Right kidney (tissue), 1 donor: ENCODE data around the gene TRAF7.

Source experiments
- DNase-seq: peaks from one replicate; pipeline ENCODE4 v3.0.0-alpha.2; 2016

Gene TRAF7

GRCh38 chr16:2165861-2166260 lies 10.3 kb downstream of the TRAF7 start:
- no peak for DNase-seq

GRCh38 chr16:2166263-2167067 lies 10.9 kb downstream of the TRAF7 start:
- DNase-seq: no peak

DNA sequence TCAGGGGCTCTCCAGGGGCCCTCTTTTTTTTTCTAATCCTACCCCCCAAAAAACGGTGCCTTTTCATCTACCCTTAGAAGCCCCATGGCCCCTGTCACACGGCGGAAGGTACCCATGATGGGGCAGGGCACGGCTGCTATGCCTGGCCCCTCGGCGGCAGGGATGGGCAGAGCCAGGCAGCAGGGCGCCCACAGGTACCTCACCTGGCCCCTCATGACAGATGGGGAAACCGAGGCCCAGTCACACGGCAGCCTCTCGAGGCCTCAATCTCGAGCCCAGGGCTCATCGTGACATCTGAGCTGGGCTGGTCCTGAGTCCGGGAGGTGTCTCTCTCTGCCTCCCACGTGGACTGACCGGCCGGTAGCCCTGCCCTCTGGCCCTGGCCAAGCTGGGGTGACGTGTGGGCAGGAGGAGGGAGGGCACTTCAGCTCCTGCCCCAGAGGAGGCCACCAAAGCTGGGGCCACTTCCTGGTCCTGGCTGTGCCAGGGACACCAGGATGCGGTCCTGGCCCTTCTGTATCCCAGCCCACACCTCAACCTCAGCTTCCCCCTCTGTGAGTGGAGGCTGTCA lies 11.6 kb downstream of the TRAF7 start:
- DNase-seq: no peak

- no peak for DNase-seq
Measured at GRCh38 chr16:2170080-2170479, 14.5 kb downstream of the TRAF7 start.

DNA sequence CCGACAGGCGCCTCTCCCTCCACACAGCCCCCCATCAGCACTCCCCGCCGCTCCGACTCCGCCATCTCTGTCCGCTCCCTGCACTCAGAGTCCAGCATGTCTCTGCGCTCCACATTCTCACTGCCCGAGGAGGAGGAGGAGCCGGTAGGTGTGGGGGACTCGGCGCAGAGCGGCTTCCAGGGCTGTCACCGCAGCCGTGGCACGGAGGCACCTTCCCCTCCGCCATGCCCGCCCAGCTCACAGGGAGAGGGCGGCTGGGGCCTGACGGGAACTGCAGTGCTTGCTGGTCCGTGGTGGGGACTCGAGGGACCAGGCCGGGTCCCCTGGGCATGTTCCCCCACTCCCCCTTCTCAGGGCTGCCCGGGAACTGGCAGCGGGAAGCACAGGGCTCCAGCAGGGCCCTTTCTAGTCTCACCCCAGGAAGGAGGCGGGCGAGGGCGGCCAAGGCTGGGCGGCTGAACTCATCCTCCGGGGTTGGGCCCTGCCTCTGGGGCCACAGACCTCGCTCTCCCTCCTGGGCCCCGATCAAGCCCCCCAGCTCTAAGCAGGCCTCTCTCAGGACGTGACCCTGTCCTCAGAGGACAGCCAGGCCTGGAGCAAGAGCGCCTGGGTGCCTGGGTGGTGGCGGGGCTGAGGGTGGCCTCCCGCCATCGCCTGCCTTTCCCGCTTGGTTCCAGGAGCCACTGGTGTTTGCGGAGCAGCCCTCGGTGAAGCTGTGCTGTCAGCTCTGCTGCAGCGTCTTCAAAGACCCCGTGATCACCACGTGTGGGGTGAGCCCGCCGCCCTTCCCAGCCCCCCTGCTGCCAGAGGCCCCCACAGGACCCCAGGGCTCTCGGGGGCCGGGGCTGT lies 15.2 kb downstream of the TRAF7 start:
- DNase-seq: no peak

GRCh38 chr16:2171601-2172178 lies 16.1 kb downstream of the TRAF7 start:
- no peak for DNase-seq

- DNase-seq: no peak
Measured at GRCh38 chr16:2172688-2173335, 17.2 kb downstream of the TRAF7 start.

DNA sequence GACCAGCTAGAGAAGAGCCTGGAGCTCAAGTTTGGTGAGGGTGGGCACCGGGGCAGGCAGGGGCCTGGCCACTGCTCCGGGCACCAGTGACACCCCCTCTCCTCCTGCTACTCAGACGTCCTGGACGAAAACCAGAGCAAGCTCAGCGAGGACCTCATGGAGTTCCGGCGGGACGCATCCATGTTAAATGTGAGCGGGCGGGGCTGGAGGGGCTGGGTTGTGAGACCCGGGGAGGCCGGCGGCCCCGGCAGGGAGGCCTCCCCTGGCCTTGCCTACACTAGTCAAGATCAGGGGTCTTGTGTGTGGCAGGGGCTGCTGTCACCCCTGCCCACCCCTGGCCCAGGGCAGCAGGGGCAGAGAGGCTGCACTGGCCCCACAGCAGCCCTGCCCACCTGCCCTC lies 17.8 kb downstream of the TRAF7 start:
- DNase-seq: no peak

DNA sequence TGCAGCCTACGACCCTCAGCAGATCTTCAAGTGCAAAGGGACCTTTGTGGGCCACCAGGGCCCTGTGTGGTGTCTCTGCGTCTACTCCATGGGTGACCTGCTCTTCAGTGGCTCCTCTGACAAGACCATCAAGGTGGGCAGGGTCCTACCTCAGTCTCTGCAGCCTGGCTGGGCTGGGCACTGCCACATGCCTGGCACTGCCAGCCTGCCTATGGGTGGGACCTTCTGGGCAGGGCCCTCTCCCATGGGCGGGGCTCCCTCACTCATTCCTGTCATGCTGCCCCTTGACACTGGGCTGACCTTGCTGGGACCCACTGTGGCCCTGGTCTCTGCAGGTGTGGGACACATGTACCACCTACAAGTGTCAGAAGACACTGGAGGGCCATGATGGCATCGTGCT lies 18.3 kb downstream of the TRAF7 start:
- DNase-seq: no peak

GRCh38 chr16:2174396-2175131 lies 19.0 kb downstream of the TRAF7 start:
- DNase-seq: no peak

- no peak for DNase-seq
Measured at GRCh38 chr16:2175454-2175853, 19.9 kb downstream of the TRAF7 start.

DNA sequence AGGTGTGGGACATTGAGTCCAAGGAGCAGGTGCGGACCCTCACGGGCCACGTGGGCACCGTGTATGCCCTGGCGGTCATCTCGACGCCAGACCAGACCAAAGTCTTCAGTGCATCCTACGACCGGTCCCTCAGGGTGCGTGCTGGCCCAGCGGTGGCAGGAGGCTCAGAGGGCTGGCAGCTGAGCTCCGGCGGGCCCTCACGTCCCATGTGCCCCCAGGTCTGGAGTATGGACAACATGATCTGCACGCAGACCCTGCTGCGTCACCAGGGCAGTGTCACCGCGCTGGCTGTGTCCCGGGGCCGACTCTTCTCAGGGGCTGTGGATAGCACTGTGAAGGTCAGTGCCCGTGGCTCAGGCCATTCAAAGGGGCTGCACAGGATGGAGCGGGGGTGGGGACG lies 20.5 kb downstream of the TRAF7 start:
- DNase-seq: no peak

- DNase-seq: no peak
Measured at GRCh38 chr16:2177101-2177500, 21.5 kb downstream of the TRAF7 start.

DNA sequence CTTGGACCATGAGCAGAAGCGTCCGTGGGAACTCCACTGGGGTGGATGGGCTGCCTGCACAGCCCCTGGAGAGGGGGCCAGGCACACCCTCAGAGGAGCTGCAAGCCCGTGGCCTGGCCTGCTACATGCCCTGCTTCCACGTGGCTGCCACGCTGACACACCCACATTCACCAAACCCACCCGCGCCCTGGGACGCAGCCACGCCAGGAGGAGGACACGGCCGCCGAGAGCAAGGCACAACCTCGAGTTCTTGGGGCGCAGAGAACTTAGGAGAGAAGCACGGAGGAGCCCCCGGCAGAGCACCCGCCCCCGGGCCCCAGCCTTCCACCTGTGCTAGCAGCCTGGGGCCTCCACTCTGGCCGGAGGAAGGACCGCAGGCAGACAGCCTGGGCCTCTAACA lies 22.0 kb downstream of the TRAF7 start:
- DNase-seq: no peak

GRCh38 chr16:2178321-2179106 lies 22.9 kb downstream of the TRAF7 start:
- no peak for DNase-seq

DNA sequence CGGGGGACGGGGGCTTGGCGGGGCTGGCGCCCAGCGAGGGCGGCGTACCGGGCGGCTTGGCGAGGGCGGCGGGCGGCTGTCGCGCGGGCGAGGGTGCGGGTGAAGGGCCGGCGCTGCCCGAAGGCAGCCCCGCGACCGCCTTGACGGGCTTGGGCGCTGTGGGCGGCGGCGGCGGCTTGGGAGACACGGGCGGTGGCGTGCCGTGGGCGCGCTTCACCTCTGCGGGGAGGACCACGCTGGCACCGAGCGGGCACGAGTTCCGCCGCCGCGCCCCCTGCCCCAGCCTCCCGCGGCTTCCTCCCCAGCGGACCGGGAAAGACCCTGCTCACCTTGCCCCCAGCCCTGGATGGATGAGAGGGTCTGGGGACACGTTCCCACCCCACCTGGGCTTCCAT lies 23.5 kb downstream of the TRAF7 start:
- no peak for DNase-seq

- no peak for DNase-seq
Measured at GRCh38 chr16:2179576-2179975, 24.0 kb downstream of the TRAF7 start.

DNA sequence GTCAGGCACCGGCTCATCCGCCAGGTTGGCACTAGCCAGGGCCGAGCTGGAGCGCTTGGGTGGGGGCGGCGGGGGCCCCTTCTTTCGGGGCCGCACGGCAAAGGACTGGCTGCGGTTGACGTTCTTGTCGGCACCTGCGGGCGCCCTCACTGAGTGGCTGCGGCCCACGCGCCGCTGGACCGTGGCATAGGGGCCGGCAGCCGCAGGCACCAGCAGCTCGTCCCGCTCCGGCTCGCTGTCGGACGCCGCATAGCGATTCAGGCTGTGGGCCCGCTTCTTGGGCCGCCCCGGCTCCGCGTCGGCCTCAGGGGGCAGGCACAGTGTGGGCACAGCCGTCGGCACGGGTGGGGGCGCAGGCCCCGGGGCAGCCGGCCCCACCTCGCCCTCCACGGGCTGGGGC lies 24.9 kb downstream of the TRAF7 start:
- DNase-seq: no peak

- no peak for DNase-seq
Measured at GRCh38 chr16:2180962-2181923, 25.7 kb downstream of the TRAF7 start.

DNA sequence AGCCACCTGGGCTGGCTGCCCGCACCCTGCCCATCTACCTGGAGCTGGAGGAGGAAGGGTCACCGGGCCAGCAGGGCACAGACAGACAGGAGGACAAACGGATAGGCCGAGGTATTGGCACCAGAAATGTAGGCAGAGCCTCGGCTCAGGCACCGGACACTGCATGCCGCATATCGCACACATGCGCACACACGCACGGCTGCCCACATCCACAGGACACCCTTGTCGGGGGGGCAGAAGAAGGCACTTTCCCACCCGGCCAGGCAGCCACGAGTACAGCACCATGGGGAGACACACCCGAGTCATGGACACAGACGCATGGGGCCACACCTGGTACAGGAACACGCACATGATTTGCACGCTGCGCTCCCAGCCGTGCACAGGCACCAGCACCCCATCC lies 26.4 kb downstream of the TRAF7 start:
- DNase-seq: no peak
